GM21526 (cell line): ENCODE measurements around the gene DEAF1.
A peak's percentile ranks its signal among the peaks of the same experiment; 100 is the strongest.
"Not testable (repeated sequence)": the region's sequence is repeated elsewhere in the genome, so short reads cannot be mapped to it uniquely, and the experiment has no call there.

Experiments
- ATAC-seq: cut with Tn5 transposase; IDR thresholded peaks from one replicate; pipeline ENCODE4 v1.9.1; 2021; ENCODE audit warnings: moderate library complexity; ENCODE audit not compliant: unreplicated experiment, low FRiP score

Gene DEAF1

DNA sequence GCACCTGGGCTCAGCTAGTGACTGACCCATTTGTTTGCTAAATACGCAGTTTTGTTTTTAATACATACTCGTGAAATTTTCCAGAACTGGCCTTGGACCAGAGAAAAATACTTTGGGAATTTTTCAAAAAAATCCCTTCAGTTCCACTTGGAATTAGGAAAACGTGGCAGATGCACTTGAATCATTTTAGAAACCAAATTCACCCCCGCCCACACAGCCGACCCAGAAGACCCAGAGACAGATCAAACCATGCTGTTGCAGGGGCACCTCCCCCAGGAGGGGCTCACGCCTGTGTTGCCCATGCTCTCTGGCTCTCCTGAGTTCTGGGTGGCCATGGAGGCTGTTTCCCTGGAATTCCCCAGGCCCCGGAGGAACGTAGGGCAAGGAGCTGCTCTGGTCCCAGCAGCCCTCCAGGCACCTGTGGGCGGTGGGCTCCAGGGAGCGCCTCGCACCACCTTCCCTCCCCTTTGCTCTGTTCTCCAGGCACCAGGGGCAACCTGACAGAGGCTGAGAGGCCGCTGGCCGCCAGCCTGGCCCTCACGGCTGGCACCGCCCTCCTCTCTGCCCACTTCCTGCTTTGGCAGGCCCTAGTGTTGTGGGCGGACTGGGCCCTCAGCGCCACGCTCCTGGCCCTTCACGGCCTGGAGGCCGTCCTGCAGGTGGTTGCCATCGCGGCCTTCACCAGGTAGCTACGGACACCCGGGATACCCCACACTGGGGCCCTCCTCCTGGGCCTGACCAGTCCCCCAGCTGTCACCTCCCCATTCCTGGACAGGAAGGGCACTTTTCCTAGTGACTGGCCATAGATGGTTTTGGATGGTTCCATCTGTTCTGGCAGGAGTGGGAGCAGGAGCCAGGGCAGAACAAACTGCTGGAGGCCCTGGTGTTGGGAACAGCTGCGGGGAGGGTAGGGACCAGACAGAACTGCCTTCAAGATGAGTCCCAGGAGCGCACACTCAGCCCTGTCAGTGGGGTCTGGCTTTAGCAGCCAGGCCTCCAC, 7.7 kb upstream of the DEAF1 start:
- ATAC-seq: no peak

- no peak for ATAC-seq
Measured at GRCh38 chr11:701741-702461, 6.9 kb upstream of the DEAF1 start.

GRCh38 chr11:699753-700152, 4.7 kb upstream of the DEAF1 start:
- ATAC-seq: no peak

DNA sequence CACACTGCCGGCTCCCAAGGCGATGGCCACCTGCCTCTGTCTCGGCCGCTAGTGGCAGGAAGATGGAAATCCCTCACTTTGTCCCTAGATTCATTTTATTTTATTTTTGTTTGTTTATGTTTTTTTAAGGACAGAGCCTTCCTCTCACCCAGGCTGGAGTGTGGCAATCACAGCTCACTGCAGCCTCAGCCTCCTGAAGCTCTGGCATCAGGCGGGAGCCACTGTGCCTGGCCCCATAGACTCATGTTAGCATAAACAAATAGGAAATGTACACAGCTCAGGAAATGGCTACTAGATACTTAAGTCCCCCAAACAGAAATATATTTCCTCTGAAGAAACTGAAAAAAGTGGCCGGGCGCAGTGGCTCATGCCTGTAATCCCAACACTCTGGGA, 4.1 kb upstream of the DEAF1 start:
- ATAC-seq: no peak

GRCh38 chr11:698493-699115, 3.6 kb upstream of the DEAF1 start:
- no peak for ATAC-seq

DNA sequence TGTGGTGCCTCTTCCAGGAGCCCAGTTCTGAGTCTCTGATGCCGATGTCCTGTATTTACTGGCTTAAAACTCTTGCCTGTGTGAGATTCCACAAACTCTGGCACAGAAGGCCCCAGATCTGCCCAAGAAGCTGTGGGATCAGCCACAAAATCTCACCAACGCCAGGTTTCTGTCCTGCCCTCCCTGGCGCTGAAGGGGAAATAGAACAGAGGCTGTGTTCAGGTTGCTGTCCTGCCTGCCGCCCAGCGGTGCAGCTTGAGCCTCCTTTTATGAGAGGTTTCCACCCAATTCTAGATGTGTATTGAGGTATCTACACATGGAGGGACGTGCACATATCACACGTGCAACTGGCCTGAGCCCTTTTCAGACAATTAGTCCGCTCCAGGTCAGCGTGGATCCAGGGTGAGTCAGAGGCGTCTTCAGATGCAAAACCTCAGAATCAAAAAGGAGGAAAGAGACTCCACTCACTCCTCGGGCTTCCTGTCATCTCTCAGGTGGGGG, 2.8 kb upstream of the DEAF1 start:
- ATAC-seq: no peak

DNA sequence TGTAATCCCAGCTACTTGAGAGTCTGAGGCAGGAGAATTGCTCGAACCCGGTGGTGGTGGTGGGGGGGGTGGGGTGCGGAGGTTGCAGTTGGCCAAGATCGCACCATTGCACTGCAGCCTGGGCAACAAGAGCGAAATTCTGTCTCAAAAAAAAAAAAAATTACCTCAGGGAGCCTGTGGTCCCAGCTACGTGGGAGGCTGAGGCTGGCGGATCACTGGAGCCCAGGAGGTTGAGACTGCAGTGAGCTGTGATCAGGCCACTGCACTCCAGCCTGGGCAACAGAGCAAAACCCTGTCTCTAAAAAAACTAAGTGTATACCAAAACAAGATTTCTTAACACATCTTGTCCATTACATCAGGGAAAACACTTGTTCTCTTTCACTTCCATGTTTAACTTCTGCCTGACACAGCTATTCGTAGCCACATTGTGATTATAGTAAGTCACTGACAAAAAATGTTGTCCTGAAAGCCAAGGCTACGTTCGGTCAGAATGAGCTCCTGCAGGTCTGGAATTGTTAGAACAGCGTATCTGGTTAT, 2.0 kb upstream of the DEAF1 start:
- no peak for ATAC-seq

- peak; percentile 63 for ATAC-seq
Measured at GRCh38 chr11:695538-696248, 671 bp upstream of the DEAF1 start, which contains the start of gene TMEM80. TSS of gene TMEM80 (plus strand) at chr11:695816. CDS start at chr11:695828, 12 bp downstream.

GRCh38 chr11:695288-695537, 191 bp upstream of the DEAF1 start:
- no peak for ATAC-seq

GRCh38 chr11:693887-694562, 997 bp downstream of the DEAF1 start:
- ATAC-seq: no peak

DNA sequence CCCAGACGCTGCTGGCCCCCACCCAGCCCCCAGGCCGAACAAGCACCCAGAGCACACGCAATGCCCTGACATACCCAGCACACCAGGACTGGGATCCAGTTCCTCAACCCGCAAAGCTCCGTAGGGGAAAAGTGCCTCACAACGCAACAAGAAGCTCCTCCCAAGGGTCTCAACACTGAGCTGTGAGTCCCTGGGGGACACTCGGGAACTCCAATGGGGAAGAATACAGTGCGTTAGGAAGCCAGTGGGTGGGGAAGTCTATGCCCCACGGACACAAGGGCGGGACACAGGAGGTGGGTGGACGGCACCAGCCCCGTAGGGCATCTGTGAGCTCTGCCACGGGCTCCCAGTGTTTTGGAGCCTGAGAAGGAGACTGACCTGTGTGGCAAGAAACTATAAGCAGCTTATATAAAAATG, 1.6 kb downstream of the DEAF1 start:
- no peak for ATAC-seq

GRCh38 chr11:692824-693414, 2.1 kb downstream of the DEAF1 start:
- ATAC-seq: no peak

DNA sequence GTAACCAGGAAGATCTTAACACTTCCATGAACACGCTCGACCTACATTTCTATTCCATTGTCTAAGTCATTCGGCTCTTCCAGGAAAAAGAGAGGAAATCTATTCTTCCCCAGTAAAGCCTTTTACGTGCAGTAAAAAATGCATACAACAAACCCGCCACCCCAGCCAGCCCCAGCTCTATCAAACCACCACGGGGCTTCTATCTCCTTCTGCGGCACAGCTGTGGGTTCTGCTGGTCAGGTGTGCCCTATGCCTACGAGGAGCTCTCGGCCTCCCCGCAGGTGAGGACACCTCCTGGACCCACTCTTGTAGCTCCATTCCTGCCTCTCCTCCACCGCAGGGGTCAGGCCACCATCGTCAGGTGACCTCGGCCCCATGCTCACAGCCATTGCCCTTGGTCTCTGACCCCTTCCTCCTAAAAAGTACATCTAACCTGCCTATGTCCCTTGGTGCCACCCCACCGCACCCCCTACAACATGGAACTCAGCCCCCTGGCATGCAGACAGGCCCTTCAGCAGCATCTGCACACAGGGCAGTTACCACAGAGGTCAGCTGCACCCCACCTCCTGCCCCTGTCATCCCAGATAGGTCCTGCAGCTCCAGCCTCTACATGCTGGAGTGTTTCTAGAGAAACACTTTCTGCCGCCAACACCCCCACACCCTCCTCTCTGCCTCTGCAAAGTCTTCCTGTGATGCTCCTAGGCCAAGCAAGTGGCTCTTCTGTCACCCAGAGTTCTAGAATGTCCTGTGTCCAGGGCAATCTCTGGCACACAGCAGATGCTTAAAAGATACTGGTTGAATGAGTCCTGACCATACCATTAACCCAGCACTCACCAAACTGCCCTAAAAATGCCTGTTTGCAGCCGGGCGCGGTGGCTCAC, 3.1 kb downstream of the DEAF1 start:
- ATAC-seq: no peak

GRCh38 chr11:690738-691633, 4.0 kb downstream of the DEAF1 start:
- no peak for ATAC-seq

DNA sequence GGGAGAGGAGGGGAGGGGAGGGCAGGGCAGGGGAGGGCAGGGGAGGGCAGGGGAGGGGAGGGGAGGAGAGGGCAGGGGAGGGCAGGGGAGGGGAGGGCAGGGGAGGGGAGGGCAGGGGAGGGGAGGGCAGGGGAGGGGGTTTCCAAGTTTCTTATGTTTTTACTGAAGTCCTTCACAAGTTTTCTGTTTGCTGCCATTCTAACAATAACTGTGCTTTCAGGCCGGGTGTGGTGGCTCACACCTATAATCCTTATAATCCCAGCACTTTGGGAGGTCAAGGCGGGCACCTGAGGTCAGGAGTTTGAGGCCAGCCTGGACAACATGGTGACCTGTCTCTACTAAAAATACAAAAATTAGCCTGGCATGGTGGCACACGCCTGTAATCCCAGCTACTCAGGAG, 4.8 kb downstream of the DEAF1 start:
- ATAC-seq: not testable (repeated sequence)

DNA sequence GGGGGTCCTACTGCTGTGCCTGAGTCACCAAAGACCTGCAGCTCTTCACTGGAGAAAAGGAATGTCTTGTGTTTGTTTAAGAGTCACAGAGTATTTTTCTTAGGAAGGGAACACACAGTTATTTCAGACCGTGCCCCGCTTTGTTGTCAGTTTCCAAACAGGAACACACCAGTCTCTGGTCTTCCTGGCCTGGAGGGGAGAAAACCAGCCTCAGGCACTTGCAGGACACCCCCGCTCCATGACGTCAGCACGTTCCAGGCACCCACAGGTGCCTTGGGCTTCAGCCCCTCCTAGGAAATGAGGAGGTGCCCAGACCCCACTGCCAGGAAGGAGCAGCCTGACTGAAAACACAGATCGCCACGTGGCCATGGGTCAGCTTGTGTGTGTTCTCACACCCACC, 5.4 kb downstream of the DEAF1 start:
- no peak for ATAC-seq

DNA sequence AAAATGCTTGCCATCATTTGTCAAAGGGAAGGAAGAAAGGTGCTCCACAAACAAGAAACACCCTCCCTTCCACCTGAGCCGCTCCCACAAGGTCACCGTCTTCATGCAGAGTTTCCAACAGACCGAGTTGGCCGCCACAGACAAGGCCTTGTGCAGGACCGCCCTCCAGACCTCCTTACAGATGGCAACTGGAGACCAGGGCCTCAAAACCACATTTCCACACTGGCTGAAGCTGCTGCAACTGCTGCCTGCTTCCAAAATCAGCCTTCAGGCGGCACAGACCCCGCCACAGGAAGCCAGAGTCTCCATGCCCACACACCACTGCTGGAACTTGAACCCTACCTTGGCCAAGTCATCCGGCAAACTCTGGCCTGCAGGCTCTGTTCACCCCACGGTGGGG, 6.3 kb downstream of the DEAF1 start:
- no peak for ATAC-seq
